ENCODE measurements around the gene SAC3D1.

SAC3D1 gene

DNA sequence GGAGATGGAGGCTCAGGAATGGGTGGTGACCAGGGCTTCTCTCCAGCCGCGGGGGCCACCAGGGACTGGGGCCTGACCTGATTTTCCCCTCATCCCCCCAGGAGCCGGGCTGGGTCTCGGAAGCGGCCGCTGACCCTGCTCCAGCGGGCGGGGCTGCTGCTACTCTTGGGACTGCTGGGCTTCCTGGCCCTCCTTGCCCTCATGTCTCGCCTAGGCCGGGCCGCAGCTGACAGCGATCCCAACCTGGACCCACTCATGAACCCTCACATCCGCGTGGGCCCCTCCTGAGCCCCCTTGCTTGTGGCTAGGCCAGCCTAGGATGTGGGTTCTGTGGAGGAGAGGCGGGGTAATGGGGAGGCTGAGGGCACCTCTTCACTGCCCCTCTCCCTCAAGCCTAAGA is 46.8 kb downstream of the SAC3D1 start:
- DNase-seq (ENCODE audit: low read depth) = no peak

DNA sequence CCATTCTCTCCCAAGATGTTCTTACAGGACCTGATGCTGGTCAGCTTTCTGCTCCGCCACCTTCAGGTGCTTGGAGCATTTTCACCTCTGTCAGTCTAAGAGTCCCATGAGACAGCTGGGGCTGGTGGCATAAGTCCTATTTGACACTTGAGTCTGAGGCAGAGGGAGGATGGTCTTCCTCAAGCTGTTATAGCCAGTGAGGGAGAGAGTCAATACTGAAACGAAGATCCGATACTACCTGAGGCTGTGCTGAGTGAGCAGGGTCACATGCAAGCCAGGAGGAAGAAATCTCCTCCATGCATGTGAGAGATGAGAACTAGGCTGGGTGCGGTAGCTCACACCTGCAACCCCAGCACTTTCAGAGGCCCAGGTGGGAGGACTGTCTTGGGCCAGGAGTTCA is 48.6 kb downstream of the SAC3D1 start:
- no peak for DNase-seq (ENCODE audit: low read depth)

DNA sequence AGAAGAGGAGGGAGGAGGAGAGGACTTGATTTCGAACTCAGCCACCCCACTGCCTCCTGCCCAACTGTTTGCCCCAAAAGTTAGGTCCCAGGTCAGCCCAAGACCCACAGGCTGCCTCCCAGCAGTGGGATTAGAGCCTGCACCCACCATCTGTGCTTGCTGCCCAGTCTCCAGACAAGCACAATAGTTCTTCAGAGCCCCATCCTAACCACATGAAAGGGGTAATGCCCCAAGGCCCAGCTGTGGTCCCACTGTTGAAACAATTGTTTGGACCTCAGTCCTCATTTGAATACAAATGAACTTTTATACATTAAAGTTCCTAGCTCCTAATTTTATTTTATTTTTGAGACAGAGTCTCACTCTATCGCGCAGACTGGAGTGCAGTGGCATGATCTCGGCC is 49.6 kb downstream of the SAC3D1 start:
- no peak for DNase-seq (ENCODE audit: low read depth)

Data from T follicular helper cell (primary cell).